Measurements from ENCODE around the gene ADGRG3.
A peak's percentile ranks its signal among the peaks of the same experiment; 100 is the strongest.
"Not testable (repeated sequence)": the region's sequence is repeated elsewhere in the genome, so short reads cannot be mapped to it uniquely, and the experiment has no call there.

Gene ADGRG3

DNA sequence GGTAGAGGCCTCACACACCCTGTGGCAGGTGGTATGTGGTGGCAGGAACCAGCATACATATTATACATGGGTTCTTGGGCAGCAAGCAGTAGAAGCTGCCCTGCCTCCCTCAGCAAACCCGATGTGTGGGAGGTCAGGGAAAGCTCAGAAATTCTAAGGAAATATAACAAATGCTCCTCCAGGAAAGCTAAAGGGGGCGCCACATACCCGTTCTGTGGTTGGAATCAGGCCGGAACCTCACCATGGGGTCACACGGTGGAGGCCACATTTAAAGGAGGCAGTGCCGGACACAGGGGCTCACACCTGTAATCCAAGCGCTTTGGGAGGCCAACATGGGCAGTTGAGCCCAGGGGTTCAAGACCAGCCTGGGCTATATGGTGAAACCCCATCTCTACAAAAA lies 55.1 kb downstream of the ADGRG3 start:
- no peak for DNase-seq

DNA sequence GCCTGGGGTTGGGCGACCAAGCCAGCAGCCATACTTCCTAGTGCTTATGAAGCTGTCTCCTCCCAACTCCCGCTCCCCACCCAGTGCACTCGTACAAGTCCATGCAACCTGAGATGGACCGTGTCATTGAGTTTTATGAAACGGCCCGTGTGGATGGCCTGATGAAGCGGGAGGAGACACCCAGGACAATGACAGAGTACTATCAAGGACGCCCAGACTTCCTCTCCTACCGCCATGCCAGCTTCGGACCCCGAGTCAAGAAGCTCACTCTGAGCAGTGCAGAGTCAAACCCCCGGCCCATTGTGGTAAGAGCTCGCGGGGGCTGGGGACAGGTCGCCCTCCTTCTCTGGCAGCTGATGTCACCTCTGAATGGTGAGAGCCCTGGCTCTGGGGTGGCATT lies 56.4 kb downstream of the ADGRG3 start:
- no peak for DNase-seq

DNA sequence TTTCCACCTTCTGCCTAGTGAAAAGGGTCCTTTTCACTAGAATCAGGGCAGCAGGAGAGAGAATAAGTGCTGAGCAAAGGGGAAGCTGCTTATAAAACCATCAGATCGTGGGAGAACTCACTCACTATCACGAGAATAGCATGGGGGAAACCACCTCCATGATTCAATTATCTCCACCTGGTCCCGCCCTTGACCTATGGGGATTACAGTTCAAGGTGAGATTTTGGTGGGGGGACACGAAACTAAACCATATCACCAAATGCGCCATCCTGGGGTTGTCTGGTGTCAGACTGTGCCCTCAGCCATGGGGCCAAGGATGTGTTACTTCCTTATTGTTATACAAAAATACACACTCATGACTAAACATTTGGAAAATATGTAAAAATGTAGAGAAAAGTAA lies 57.0 kb downstream of the ADGRG3 start:
- no peak for DNase-seq

DNA sequence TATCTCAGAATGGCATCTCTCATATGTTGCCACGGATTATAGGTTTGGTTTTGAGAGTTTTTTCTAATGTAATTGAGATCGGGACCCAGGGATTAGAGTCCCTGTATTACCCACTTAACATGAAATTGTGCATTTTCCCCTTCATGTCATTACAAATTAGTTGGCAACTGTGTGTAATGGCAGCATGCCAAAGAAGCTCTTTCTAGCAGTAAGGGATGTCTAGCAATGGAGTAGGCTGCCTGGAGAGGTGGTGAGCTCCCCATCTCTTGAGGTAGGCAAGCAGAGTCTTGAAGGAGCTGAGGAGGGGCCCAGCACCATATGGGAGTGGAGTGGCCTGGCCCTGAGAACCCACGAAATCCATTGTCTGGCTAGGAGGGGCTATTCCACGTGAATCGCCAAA lies 57.4 kb downstream of the ADGRG3 start:
- no peak for DNase-seq

DNA sequence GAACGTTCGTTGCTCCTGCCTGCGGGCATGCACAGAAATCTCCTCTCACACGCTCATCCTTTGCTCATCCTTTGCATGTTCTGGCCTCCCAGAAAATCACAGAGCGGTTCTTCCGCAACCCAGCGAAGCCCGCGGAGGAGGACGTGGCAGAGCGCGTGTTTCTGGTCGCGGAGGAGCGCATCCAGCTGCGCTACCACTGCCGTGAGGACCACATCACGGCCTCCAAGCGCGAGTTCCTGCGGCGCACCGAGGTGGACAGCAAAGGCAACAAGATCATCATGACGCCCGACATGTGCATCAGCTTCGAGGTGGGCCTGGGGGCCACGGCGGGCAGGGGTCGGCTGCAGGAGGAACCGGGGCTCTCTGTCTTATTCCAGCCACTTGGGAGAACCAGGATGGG lies 57.9 kb downstream of the ADGRG3 start:
- no peak for DNase-seq

DNA sequence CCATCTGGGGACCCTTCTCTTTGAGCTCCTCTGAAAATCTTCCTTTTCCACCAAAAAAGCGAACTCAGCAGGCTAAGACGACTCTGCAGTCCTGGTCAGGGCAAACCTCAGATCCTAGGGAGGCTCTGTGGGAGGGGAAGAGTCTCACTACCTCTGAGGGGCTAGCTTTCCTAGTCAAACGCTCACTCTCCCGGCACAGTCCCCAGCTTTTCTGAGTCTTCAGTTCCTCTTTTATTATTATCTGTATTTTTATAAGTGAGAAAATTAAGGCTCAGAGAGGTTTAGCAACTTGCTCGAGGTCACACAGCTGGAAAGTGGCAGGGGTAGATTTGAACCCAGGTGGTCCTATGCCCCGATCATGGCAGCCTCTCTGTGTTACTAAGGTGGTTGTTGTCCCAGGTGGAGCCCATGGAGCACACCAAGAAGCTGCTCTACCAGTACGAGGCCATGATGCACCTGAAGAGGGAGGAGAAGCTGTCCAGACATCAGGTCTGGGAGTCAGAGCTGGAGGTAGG lies 58.4 kb downstream of the ADGRG3 start:
- DNase-seq, result no peak

DNA sequence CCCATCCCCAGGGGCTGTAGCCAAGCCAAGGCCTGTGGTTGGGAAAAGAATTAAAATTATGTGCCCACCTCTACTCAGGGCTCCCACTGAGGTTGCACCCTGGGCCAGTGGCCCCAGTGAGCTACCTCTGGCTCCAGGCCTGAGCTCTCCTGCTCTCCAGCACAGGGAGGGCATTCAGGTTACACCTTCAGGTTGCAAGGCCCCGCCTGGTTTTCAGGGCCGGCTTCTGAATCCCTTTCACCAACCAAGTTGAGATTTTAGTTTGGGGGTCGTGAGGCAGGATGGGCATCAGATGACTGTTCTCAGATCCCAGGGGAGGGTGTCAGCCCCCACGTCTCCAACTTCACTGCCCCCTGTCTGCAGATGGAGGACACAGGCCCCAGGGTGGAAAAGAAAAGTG lies 59.5 kb downstream of the ADGRG3 start:
- no peak for DNase-seq

DNA sequence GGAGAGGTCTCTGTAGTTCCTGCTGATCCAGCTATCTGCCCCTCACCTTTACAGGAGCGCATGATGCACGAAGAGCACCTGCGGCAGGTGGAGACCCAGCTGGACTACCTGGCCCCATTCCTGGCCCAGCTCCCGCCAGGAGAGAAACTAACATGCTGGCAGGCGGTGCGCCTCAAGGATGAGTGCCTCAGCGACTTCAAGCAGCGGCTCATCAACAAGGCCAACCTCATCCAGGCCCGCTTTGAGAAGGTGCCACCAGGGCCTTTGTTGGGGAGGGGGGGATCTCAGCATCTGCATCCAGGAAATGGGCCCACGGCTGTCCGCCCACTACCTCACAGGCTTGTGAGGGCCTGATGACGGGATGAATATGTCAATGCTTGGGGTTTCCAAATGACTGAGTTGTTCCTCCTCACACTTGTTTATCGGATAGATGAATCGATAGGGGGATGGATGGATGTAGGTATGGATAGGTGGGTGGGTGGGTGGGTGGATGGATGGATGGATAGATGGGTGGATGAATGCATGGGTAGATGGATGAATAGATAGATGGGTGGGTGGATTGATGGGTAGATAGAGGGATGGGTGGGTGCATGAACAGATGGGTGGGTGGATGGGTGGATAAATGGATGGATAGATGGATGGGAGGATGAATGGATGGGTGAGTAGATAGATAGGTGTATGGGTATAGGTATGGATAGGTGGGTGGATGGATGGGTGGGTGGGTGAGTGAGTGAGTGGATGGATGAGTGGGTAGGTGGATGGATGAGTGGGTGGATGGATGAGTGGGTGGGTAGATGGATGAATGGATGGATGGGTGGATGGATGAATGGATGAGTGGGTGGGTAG lies 60.5 kb downstream of the ADGRG3 start:
- DNase-seq, result no peak

DNA sequence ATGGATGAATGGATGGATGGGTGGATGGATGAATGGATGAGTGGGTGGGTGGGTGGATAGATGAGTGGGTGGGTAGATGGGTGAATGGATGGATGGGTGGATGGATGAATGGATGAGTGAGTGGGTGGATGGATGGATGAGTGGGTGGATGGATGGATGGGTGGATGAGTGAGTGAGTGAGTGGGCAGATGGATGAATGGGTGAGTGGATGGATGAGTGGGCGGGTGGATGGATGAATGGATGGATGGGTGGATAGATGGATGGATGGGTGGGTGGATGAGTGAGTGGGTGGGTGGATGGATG lies 61.0 kb downstream of the ADGRG3 start:
- DNase-seq, result no peak

DNA sequence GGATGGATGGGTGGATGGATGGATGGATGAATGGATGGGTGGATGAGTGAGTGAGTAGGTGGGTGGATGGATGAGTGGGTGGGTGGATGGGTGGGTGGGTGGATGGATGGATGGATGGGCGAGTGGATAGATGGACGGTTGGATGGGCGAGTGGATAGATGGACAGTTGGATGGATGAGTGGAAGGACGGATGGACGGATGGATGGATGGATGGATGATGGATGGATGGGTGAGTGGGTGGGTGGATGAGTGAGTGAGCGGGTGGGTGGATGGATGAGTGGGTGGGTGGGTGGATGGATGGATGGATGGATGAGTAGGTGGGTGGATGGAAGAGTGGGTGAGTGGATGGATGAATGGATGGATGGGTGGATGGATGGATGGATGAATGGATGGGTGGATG lies 61.7 kb downstream of the ADGRG3 start:
- DNase-seq, result not testable (repeated sequence)

DNA sequence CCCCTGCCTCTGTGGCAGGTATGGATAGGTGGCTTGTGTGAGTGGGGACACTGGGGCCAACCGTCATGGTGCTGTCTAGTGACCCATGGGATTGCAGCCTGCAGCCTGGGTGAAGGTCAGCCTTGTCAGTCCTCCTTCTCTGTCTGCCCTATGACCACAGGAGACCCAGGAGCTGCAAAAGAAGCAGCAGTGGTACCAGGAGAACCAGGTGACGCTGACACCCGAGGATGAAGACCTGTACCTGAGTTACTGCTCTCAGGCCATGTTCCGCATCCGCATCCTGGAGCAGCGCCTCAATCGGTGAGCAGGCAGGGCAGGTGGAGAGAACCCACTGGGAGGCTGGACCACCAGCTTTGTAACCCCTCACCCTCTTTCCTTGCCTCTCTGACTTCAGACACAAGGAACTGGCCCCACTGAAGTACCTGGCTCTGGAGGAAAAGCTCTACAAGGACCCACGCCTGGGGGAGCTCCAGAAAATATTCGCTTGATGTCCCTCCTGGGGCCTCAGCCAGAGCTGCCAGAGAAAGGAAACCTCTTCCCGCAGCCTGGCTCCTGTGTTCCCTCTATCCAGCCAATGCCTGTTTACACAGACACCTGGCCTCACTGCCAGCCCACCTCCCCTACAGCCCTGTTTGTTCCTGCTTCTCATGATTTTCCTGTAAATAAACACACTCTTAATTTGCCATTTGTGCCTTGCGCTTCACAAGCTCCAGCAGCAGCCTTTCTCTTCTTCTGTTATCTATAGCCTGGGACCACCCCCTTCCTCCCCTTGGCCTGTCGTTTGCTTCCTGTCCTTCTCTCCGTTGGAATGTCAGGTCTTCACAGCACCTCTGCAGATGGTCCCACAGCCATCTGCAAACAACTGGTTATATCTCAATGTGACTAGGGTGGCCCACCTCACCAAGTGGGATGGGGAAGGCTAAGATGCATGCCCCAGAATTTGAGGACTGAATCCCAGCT lies 62.9 kb downstream of the ADGRG3 start:
- no peak for DNase-seq

DNA sequence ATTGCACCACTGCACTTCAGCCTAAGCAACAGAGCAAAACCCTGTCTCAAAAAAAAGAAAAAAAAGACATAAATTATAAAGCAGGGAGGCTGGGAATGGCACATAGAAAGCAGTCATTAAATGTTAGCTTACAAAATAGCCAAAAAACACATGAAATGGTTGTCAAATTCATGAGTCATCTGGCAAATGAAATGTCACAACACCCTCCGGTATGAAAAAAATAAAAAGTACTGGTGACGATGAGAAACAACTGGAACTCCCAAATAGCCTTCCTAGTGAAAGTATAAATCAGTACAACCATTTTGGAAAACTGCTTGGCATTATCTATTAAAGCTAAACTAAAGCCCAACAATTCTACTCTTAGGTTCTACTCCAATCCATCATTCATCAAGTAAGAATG lies 63.9 kb downstream of the ADGRG3 start:
- DNase-seq, result no peak

DNA sequence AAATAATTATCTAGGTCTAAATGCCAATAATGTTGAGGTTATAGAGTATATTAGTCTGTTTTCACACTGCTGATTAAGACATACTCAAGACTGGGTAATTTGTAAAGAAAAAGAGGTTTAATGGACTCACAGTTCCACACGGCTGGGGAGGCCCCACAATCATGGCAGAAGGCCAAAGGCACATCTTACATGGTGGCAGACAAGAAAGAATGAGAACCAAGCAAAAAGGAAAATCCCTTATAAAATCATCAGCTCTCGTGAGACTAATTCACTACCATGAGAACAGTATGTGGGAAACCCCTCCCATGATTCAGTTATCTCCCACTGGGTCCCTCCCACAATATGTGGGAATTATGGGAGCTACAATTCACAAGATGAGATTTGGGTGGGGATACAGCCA lies 64.6 kb downstream of the ADGRG3 start:
- DNase-seq, result no peak

DNA sequence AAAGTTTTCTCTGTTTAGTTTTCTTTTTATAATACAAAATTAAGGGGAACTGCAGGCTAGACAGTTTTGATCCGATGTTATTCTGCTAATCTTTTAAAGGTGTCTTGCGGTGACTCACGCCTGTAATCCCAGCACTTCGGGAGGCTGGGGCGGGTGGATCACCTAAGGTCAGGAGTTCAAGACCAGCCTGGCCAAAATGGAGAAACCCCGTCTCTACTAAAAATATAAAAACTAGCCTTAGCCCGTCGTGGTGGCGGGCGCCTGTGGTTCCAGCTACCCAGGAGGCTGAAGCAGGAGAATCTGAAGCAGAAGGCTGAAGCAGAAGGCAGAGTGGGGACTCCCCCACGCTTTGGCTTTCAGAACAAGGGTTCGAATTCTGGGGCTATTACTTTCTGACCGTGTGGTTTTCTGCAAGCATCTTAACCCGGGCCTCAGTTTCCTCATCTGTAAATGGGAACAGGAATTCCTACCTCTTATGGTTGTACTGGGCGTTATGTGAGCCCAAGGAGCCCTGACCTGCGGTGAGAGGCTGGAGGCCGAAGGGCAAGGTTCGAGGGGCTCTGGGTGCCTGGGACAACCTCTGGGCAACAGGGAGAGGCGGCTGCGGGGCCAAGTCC lies 66.3 kb downstream of the ADGRG3 start:
- no peak for DNase-seq

DNA sequence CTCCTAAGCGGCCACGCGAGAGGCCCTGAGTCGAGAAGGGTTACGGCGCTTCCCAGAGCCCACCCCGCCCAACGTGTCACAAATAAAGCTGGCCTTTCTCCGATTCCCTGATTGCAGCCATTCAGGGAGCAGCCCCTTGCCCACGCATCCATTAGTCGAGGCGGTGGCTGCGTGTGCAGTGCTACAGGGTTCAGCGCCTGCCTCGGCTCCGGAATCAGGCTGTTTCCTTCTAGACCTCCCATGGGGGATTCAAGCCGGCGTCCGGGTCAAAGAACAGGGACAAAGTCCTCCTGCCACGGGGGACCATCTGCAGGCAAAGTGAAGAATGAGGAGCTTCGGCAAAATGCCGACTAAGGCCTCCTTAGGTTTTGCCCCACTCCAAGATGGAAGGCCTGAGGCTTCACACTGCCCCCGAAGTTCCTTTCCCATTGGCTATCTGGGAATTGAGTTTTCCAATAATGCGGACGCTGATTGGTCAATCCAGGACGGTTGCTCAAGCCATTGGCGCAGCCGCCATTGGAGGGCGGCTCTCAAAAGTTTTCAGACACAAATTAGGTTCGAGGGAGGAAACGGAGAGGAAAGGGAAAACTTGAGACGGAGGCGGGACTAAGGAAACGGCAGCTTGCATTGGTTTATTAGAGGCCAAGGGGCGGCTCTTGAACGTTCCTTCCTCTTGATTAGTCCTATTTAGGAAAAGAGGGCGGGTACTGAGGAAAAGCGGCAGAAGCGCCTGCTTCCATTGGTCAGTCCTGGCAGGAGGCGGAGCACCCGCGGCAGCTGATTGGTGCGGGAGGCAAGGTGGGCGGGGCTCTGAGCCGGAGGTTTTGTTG lies 67.0 kb downstream of the ADGRG3 start:
- peak; percentile 100 for DNase-seq

DNA sequence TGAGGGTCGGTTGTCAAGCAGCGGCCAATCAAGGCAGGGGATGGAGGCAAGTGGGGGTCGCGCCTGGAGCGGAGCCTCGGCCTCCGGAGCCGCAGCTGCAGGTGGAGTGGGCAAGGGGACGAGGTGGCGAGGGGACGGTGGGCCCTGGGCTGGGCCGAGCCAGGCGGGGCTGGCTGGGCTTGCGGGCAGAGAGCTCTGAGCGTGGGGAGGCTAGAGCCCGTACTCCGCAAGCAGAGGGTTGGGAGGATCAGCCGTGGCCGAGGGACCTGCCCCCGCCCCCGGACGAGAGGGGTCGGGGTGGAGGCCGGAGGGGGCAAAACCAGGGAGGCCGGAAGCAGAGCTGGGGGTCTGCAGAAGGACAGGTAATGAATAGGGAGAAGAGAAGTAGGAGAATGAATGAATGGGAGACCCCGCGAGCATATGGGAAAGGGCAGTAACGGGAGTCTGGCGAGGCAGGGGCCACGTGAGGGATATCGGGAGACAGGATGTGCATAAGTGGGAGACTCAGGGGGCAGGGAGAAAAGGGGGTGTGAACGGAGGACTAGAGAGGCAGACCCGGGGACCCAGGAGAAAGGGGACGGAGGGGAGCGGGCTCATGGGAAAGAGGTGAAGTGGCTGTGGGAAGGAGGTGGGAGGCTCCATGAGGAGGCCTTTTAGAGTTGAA lies 67.8 kb downstream of the ADGRG3 start, which contains the start of gene KATNB1:
TSS of gene KATNB1 (plus strand) at position 16 of the 664 bp plus-strand sequence. CDS start 1,474 bp downstream, outside the sequence.
- DNase-seq, result peak; percentile 76

DNA sequence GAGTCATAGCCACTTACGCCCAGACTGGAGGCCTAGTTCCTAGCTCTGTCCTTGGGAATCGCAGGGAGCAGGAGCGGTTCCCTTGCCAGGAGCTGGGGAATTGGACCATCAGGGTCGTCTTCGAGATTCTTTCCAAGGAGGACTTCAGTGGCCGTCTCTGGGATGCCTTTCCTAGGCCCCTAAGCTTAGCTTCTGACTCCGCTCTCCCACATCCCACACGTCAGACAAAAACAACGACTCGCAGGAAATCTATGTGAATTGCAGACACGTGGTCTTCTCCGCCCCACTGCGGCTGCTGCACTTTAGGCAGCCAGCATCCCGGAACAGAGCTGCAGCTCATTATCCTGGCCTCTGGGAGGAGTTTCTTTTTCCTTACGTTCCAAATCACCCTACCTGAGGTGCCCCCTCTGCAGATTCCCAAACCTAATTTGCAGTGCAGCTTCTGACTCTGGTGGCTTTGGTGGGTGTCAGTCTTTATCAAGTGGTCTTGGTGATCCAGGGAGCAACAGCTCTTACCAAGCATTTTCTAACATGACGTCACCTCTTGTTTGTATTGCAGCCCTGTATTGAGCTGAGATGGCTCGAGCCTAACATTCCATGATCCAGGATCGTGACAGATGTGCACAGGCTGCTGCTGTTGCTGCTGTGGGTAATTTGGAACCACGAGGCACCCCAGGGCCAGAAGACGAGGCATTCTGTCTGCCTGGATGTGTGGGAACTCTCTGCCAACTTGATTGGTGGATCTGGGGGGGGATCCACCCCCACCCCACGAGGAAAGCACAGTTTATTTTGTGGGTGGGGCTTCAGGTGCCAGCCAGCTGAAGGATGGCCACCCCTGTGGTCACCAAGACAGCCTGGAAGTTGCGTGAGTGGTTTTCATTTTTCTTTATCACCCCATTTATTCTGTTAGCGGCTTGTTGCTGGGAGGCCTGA lies 68.6 kb downstream of the ADGRG3 start:
- peak; percentile 80 for DNase-seq

DNA sequence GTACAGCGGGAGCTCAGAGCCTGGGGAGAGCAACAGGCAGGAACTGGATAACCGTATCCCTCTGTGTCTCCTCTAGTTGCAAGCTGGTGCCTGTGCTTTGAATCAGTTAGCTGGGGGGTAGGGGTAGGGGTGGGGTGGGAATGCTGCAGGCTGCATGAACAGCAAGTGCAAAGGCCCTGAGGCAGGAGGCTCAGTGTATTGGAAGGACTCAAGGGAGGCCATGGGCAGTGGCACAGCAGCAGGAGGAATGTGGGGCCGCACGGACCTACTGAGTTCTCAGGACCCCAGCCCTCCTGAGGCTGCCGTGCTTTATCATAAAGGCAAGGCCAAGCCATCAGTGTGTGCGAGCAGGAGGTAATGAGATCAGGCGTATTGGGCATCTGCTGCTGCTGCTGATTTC lies 70.7 kb downstream of the ADGRG3 start:
- no peak for DNase-seq

Data from eye (tissue), 1 donor.